SHP77 (cell line): ENCODE results near the gene LINS1.
A peak's percentile ranks its signal among the peaks of the same experiment; 100 is the strongest.

Source experiments
- DNase-seq, 2 experiments: peaks; one replicate each; lab custom pipeline; 2025; lab: John Stamatoyannopoulos, UW

Gene LINS1, protein sequence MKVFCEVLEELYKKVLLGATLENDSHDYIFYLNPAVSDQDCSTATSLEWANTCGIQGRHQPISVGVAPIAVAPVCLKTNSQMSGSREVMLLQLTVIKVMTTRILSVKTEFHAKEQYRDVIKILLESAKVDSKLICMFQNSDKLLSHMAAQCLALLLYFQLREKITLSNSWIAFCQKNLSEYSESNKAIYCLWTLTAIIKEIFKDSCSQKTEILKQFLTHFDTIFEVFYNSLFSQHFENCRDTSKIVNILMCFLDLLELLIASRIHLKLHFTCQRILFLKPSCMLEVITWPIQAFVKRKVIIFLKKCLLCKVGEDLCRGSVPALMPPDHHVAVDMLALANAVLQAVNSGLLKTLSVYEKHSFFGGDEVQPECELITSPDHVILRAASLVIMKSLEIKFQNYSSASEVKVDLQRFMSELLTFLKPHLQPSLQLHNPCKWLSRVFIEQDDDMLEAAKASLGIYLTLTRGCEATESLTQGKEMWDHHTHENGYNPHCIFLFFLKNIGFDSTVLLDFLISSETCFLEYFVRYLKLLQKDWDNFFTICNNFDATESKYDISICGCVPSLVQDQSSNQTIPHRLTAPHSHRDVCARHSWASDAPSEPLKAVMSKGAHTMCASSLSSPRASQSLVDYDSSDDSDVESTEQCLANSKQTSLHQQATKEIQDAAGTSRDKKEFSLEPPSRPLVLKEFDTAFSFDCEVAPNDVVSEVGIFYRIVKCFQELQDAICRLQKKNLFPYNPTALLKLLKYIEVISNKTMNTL

GRCh38 chr15:100602064-100602822 is at the start of gene LINS1, which contains the start of gene ASB7:
LINS1 (minus strand) TSS chr15:100602184; CDS start chr15:100580842, 21,342 bp downstream.
ASB7 (plus strand) TSS chr15:100602589; CDS start chr15:100612217, 9,628 bp downstream.
- peak; percentile 99 for DNase-seq

GRCh38 chr15:100651253-100651652 is 49.3 kb upstream of the LINS1 start:
- DNase-seq, result no peak

DNA sequence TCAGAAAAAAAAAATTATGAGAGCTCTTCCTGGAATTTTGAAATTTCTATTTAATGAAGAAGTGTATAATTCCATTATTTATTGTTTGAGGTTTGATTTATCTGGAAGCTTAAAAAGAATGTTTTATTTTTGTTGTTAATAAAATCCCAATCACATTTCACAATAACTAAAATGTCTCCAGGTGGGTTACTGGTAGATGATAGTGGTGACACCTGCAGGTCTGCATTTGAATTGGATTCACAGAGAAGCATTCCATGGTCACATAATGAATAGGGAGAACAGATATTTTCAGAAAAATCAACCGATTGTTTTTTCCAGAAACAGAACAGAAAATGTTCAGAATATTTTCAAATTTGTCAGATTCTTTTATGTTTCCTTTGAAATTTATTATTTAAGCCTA is 48.7 kb upstream of the LINS1 start:
- DNase-seq, result no peak

DNA sequence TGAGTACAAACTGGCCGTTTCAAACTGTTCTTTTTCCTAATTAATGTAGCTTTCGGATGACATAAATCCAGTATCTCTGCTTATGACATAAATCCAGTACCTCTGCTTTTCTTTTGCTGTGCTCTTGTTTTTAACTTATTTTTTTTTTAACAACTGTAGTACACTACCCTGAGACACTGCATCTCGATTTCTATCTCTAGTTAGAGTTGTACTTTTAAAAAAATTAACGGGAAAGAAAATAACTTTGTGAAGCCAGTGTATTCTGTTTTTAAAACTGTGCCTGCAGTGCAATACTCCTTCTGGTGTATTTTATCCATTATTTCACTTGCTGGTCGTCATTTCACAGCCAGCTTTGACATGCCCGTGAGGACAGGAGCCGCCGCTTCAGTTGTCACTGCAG is 47.0 kb upstream of the LINS1 start:
- DNase-seq, result no peak

GRCh38 chr15:100645671-100646070 is 43.7 kb upstream of the LINS1 start:
- no peak for DNase-seq

- DNase-seq, result no peak
These were observed 41.0 kb upstream of the LINS1 start for GRCh38 chr15:100642950-100643338.

DNA sequence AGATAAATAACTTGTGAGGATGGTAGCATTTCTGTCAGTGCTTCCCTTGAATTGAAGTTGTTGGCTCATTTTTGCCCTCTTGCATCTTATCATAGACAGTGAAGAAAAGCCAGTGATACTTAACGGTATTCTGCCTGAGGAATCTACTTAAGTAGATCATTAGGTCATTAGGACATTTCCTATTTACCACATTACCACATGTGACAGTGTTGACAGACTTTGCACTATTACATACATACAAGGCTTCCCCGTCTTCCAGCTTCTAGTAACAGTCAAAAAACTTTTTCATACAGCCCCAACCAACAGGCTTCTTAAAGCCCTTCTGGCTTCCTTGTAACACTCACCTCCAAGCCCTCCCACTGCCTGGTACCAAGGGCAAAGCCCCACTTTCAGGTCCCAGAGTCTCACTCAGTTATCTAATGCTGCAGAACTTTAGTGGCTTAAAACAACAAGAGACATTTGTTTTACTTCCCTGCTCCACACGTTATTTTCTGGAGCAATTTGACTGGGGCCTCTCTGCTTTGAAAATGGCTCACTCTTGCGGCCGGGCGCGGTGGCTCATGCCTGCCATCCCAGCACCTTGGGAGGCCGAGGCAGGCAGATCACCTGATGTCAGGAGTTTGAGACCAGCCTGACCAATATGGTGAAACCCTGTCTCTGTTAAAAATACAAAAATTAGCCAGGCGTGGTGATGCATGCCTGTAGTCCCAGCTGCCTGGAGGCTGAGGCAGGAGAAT is 40.4 kb upstream of the LINS1 start:
- DNase-seq, result no peak

GRCh38 chr15:100638177-100638730 is 36.3 kb upstream of the LINS1 start:
- DNase-seq, result no peak

- DNase-seq, result no peak
These were observed 33.6 kb upstream of the LINS1 start for GRCh38 chr15:100635406-100636071.

GRCh38 chr15:100633763-100634075 is 31.7 kb upstream of the LINS1 start:
- DNase-seq, result no peak

DNA sequence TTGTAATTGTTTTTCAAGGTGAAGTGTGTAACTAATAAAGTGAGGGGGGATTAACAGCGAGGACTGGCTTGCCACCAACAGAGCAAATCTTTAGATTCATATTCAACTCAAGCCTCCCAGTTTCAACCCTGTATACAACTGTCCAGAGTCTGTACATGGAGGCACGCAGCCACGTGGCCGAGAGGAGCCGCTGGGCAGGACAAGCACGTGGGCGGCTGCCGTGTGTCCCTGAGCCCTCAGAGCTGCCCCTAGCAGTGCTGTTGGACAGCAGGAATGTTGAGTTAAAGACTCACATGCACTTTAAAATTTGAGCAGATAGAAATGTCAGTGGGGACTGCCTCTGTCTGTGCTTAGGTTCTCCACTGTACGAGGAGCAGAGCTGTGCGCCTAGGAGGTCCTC is 29.8 kb upstream of the LINS1 start:
- no peak for DNase-seq

DNA sequence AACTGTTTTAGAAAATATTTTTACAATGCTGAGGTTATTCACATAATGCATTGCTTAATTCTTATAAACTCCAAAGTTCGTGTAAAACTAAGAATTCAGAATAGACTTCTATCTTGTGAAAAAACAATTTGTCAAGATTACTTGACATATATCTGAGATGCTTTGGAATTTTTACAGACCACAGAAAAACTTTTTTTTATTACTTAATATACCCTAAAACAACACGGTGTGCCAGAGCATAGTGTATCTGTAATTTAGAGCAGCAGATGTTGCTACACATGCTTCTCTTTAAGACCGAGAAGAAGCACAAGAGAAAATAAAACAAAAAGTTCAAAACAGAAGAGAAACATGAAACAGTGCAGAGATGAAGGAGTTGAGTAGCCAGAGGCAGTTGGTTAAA is 26.8 kb upstream of the LINS1 start:
- DNase-seq, result no peak

DNA sequence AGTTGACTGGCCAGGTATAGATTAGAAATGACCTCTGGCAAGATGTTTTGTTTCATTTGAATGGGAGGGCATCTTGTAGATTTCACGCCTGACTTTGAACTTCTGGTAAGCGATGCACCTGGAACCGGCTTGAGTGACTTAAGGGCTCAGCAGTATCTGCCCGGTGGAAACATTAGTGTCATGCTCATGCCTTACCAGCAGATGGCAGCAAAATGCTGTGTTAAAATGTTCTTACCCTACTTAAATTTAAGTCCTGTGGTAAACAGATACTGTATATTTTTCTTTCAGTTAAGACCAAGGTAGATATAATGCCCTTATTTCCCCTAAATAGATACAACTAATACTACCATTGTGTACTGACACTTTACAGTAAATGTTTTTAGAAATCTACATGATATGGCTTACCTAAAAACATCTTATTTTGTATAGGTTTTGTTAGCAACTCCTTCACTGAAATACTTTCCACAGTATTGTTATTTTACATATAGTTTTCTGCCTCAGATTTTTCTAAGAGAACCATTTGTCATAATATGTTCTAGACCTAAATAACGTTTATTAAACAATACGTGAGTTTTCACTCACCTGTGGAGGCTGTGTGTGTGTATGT is 25.9 kb upstream of the LINS1 start:
- DNase-seq, result peak; percentile 22 to 36

GRCh38 chr15:100623301-100623700 is 21.3 kb upstream of the LINS1 start:
- DNase-seq, result no peak

- no peak for DNase-seq
These were observed 14.7 kb upstream of the LINS1 start for GRCh38 chr15:100616700-100617099.

DNA sequence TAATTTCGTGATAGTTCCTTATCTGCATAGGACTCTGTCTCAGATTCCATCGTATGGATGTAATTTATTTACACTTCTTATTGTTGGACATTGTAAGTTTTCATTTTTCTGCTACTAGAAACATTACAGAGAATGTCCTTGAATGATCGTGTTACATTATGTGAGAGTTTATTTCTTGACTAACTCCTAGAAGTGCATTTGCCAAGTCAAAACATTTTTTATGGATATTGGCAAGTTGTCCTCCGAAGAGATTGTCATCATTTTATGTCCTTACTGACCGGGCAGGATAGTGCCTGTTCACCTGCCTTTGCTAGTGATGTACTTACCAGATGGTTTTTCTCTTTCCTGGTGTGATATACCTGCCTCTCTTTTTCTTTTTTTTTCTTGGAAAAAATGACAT is 13.8 kb upstream of the LINS1 start:
- no peak for DNase-seq

DNA sequence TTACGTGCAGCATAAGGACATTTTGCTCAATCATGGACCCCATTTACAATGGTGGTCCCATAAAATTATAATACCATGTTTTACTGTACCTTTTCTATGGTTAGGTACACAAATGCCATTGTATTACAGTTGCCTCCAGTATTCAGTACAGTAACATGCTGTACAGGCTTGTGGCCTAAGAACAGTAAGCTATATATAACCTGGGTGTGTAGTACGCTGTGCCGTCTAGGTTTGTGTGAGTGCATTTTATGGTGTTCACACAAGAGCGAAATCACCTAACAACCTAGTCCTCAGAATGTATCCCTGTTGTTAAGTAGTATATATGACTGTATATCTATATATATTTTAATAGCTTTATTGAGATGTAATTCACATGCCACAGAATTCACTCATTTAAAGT is 12.9 kb upstream of the LINS1 start:
- DNase-seq, result no peak

GRCh38 chr15:100614336-100614735 is 12.4 kb upstream of the LINS1 start:
- DNase-seq, result no peak

- no peak for DNase-seq
These were observed 11.2 kb upstream of the LINS1 start for GRCh38 chr15:100613208-100613607.

DNA sequence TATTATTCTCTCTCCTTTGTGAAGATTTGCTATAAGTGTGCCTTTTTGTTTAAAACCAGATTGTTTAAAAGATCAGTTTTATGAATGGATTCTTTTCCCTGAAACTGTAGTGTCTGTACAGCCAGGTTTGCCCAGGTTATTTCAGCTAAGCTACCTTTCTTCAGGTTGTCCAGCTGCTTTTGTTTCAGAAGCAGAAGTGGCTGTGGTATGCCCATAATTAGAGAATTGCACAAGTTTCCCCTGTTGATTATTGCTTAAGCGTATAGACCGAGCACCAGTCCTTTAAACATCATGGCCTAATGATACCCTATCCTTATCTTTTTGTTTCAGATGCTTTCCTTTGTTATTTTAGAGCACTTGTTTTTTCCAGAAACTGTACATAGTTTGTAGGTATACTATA is 10.6 kb upstream of the LINS1 start:
- DNase-seq, result no peak
